Activated CD4-positive, alpha-beta memory T cell treated with anti-CD3 and anti-CD28 coated beads for 36 hours (primary cell): ENCODE results near the gene CHMP4A. TPM values are rescaled to one million over a fixed set of nuclear protein-coding genes. Genes with fewer than 3 reads are reported as not detected.

Source experiments
- CTCF ChIA-PET: fragments of 350-600 bp; sonication (Branson Sonifier 250); formaldehyde crosslinking; loops from one replicate; lab custom pipeline; 2021; ENCODE audit warnings: antibody characterized with exemption, inconsistent platforms; lab: Charles Lee
- POLR2A ChIA-PET: fragments of 350-600 bp; sonication (Branson Sonifier 250); formaldehyde crosslinking; loops from one replicate; lab custom pipeline; 2021; ENCODE audit warnings: antibody characterized with exemption; lab: Charles Lee
- DNase-seq: peaks from one replicate; pipeline ENCODE4 v3.0.0-alpha.2; 2020
- H3K27ac Mint-ChIP-seq: one replicate; pipeline ENCODE4 v1.8.0; 2021; ENCODE audit warnings: mixed read lengths
- H3K27me3 Mint-ChIP-seq: one replicate; pipeline ENCODE4 v1.8.0; 2021; ENCODE audit warnings: mixed read lengths
- H3K36me3 Mint-ChIP-seq: one replicate; pipeline ENCODE4 v1.8.0; 2021; ENCODE audit warnings: mixed read lengths
- H3K4me1 Mint-ChIP-seq: one replicate; pipeline ENCODE4 v1.8.0; 2021; ENCODE audit warnings: low read depth, mixed read lengths
- H3K4me3 Mint-ChIP-seq: one replicate; pipeline ENCODE4 v1.8.0; 2021; ENCODE audit warnings: mild to moderate bottlenecking, mixed read lengths
- H3K9me3 Mint-ChIP-seq: one replicate; pipeline ENCODE4 v1.8.0; 2021; ENCODE audit warnings: mixed read lengths
- intact Hi-C: fragments of 100-400 bp; cut with micrococcal nuclease; formaldehyde crosslinking; loops from one replicate; pipeline ENCODE4 v1.15.1; 2023
- total RNA-seq, 2 experiments: library from RNA; stranded (reverse); gene quantifications; one replicate each; pipeline ENCODE4 v1.2.3, GENCODE V29; 2021

CHMP4A gene
- total RNA-seq, 2 experiments from 2014 or later: 79.0 to 84.6 TPM

- Mint-ChIP-seq H3K36me3 (peaks cover 24% of the 10 kb centered on the region), H3K27me3 (no peaks in the 10 kb centered on the region), H3K27ac (no peak overlapping the region), H3K4me3 (no peak overlapping the region), H3K4me1 (peaks cover 4% of the 10 kb centered on the region), H3K9me3 (no peaks in the 10 kb centered on the region)
- ChIA-PET CTCF (no interaction called here), POLR2A (interaction anchor here (1.1 to 3.5 kb wide), 2 partner anchors 10 to 15 kb away, joined by 3 to 12 read pairs; partner anchors contain the start of gene IPO4)
- no peak for DNase-seq
- intact Hi-C loops: no loop called here
Observed at GRCh38 chr14:24177041-24177825, 36.1 kb downstream of the CHMP4A start.

GRCh38 chr14:24176599-24176998 is 36.7 kb downstream of the CHMP4A start:
- no peak overlapping the region for H3K27ac Mint-ChIP-seq
- peaks cover 24% of the 10 kb centered on the region for H3K36me3 Mint-ChIP-seq
- CTCF ChIA-PET: no interaction called here
- POLR2A ChIA-PET: interaction anchor here (1.1 to 3.5 kb wide), 2 partner anchors 11 to 14 kb away, joined by 3 to 12 read pairs; partner anchors contain the start of gene IPO4
- DNase-seq: no peak
- no peaks in the 10 kb centered on the region for H3K9me3 Mint-ChIP-seq
- H3K4me1 Mint-ChIP-seq: peaks cover 6% of the 10 kb centered on the region
- no peak overlapping the region for H3K4me3 Mint-ChIP-seq
- intact Hi-C loops: no loop called here
- H3K27me3 Mint-ChIP-seq: no peaks in the 10 kb centered on the region

- Mint-ChIP-seq H3K27ac (no peak overlapping the region), H3K4me1 (peaks cover 15% of the 10 kb centered on the region), H3K9me3 (no peaks in the 10 kb centered on the region), H3K36me3 (peaks cover 24% of the 10 kb centered on the region), H3K4me3 (no peak overlapping the region), H3K27me3 (no peaks in the 10 kb centered on the region)
- DNase-seq: no peak
- intact Hi-C loops: no loop called here
- ChIA-PET CTCF (interaction anchor here (0.6 to 1.3 kb wide), 3 partner anchors 11 to 115 kb away, joined by 3 to 8 read pairs (median 5); partner anchors contain the start of gene IRF9), POLR2A (interaction anchor here (1.7 kb wide), 1 partner anchor 16 kb away, joined by 5 read pairs; the partner anchor contains the start of gene IPO4)
Observed at GRCh38 chr14:24172871-24173281, 40.4 kb downstream of the CHMP4A start.

GRCh38 chr14:24172261-24172860 is 40.9 kb downstream of the CHMP4A start:
- Mint-ChIP-seq H3K9me3 (no peaks in the 10 kb centered on the region), H3K27me3 (no peaks in the 10 kb centered on the region), H3K4me3 (peak overlapping the region; percentile 68), H3K36me3 (peaks cover 25% of the 10 kb centered on the region), H3K27ac (peak overlapping the region; percentile 7), H3K4me1 (peaks cover 19% of the 10 kb centered on the region)
- POLR2A ChIA-PET: interaction anchor here (0.6 to 1.7 kb wide), 2 partner anchors 10 to 16 kb away, joined by 3 to 5 read pairs; partner anchors contain the start of gene IPO4
- no peak for DNase-seq
- intact Hi-C loops: no loop called here
- CTCF ChIA-PET: interaction anchor here (0.6 kb wide), 1 partner anchor 74 kb away, joined by 3 read pairs; no protein-coding TSS in a partner anchor

GRCh38 chr14:24171422-24172260 is 41.6 kb downstream of the CHMP4A start, which contains the start of gene REC8:
Gene REC8, plus strand, starts transcription at chr14:24172080. Its CDS starts 473 bp downstream, at chr14:24172553.
- peaks cover 22% of the 10 kb centered on the region for H3K4me1 Mint-ChIP-seq
- H3K9me3 Mint-ChIP-seq: no peaks in the 10 kb centered on the region
- CTCF ChIA-PET: interaction anchor here (2.1 kb wide), 1 partner anchor 10 kb away, joined by 10 read pairs; the partner anchor contains the start of gene IRF9
- peak within 1 kb of the TSS; percentile 61 for H3K27ac Mint-ChIP-seq
- H3K4me3 Mint-ChIP-seq: peak within 1 kb of the TSS; percentile 68
- peak; percentile 81 for DNase-seq
- peaks cover 23% of the 10 kb centered on the region for H3K36me3 Mint-ChIP-seq
- H3K27me3 Mint-ChIP-seq: no peaks in the 10 kb centered on the region
- POLR2A ChIA-PET: interaction anchor here (0.6 to 1.7 kb wide), 5 partner anchors 9 to 266 kb away, joined by 3 to 9 read pairs (median 4); partner anchors contain the start of genes IPO4 and IRF9
- intact Hi-C loops: no loop called here

- Mint-ChIP-seq H3K36me3 (peaks cover 54% of the 10 kb centered on the region), H3K4me3 (no peak overlapping the region), H3K27ac (peak overlapping the region; percentile 47), H3K9me3 (no peaks in the 10 kb centered on the region), H3K27me3 (no peaks in the 10 kb centered on the region), H3K4me1 (peaks cover 44% of the 10 kb centered on the region)
- intact Hi-C loops: no loop called here
- ChIA-PET POLR2A (interaction anchor here (0.6 kb wide), 1 partner anchor 11 kb away, joined by 3 read pairs; no protein-coding TSS in a partner anchor), CTCF (no interaction called here)
- no peak for DNase-seq
Observed at GRCh38 chr14:24167469-24168114, 45.7 kb downstream of the CHMP4A start.

GRCh38 chr14:24165785-24166184 is 47.5 kb downstream of the CHMP4A start:
- no peak overlapping the region for H3K4me3 Mint-ChIP-seq
- intact Hi-C loops: no loop called here
- CTCF ChIA-PET: no interaction called here
- H3K27me3 Mint-ChIP-seq: no peaks in the 10 kb centered on the region
- peaks cover 46% of the 10 kb centered on the region for H3K4me1 Mint-ChIP-seq
- peaks cover 67% of the 10 kb centered on the region for H3K36me3 Mint-ChIP-seq
- peak overlapping the region; percentile 53 for H3K27ac Mint-ChIP-seq
- POLR2A ChIA-PET: interaction anchor here (1.5 to 2.2 kb wide), 2 partner anchors 16 to 23 kb away, joined by 5 to 6 read pairs; partner anchors contain the start of gene IPO4
- H3K9me3 Mint-ChIP-seq: no peaks in the 10 kb centered on the region
- no peak for DNase-seq

GRCh38 chr14:24164518-24164991 is 48.7 kb downstream of the CHMP4A start:
- intact Hi-C loops: no loop called here
- ChIA-PET CTCF (no interaction called here), POLR2A (interaction anchor here (0.8 to 2.2 kb wide), 4 partner anchors 18 to 30 kb away, joined by 3 to 6 read pairs (median 4); partner anchors contain the start of genes IPO4 and TM9SF1)
- peaks cover 49% of the 10 kb centered on the region for H3K4me1 Mint-ChIP-seq
- H3K27me3 Mint-ChIP-seq: no peaks in the 10 kb centered on the region
- no peak overlapping the region for H3K27ac Mint-ChIP-seq
- H3K36me3 Mint-ChIP-seq: peaks cover 70% of the 10 kb centered on the region
- no peak overlapping the region for H3K4me3 Mint-ChIP-seq
- DNase-seq: no peak
- H3K9me3 Mint-ChIP-seq: no peaks in the 10 kb centered on the region

GRCh38 chr14:24162093-24162492 is 51.2 kb downstream of the CHMP4A start:
- CTCF ChIA-PET: interaction anchor here (0.7 to 4.6 kb wide), 24 partner anchors 8 to 171 kb away, joined by 3 to 76 read pairs (median 10); partner anchors contain the start of genes CHMP4A, CIDEB, DCAF11 and EMC9
- POLR2A ChIA-PET: interaction anchor here (0.6 to 4.2 kb wide), 21 partner anchors 9 to 109 kb away, joined by 3 to 60 read pairs (median 4); partner anchors contain the start of genes CHMP4A, DCAF11, EMC9 and IPO4
- Mint-ChIP-seq H3K36me3 (peaks cover 69% of the 10 kb centered on the region), H3K4me3 (peak overlapping the region; percentile 97), H3K27ac (peak overlapping the region; percentile 100), H3K9me3 (no peaks in the 10 kb centered on the region), H3K4me1 (peaks cover 42% of the 10 kb centered on the region), H3K27me3 (no peaks in the 10 kb centered on the region)
- intact Hi-C loops: no loop called here
- DNase-seq: peak; percentile 55
